GM21526 (cell line): ENCODE measurements around the gene PNKD.

Experiments
- ATAC-seq: cut with Tn5 transposase; IDR thresholded peaks from one replicate; pipeline ENCODE4 v1.9.1; 2021; ENCODE audit warnings: moderate library complexity; ENCODE audit not compliant: unreplicated experiment, low FRiP score

Gene PNKD

GRCh38 chr2:218394298-218395089, 124.2 kb downstream of the PNKD start:
- no peak for ATAC-seq

- ATAC-seq = no peak
Observed at GRCh38 chr2:218395090-218395444, 124.7 kb downstream of the PNKD start.

- no peak for ATAC-seq
Observed at GRCh38 chr2:218395456-218395825, 125.1 kb downstream of the PNKD start.

- ATAC-seq = peak; percentile 47
Observed at GRCh38 chr2:218395826-218396687, 125.7 kb downstream of the PNKD start.
